ENCODE data around the gene SRMS.

The SRMS gene

GRCh38 chr20:63539441-63540370 is 7.8 kb downstream of the SRMS start:
- DNase-seq (ENCODE audit: low read depth in 1 of 2, low spot score in 1 of 2): no peak

DNA sequence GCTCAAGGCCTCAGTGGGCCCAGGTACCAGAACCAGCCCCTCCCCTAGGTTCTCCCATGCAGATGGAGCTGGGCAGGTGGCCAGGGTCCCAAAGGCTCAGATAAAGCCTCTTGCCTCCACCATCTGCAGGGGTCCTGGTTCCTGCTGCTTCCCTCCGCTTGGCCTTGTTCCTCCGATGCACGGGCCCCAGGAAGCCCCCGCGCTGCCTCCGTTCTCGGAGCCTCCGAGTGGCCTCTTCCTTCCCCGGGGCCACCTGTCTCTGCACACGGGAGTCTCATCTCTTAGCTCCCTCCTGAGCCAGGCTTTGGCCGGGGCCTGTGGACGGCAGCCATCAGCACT is 8.5 kb downstream of the SRMS start:
- DNase-seq (ENCODE audit: low read depth in 1 of 2, low spot score in 1 of 2): no peak

DNA sequence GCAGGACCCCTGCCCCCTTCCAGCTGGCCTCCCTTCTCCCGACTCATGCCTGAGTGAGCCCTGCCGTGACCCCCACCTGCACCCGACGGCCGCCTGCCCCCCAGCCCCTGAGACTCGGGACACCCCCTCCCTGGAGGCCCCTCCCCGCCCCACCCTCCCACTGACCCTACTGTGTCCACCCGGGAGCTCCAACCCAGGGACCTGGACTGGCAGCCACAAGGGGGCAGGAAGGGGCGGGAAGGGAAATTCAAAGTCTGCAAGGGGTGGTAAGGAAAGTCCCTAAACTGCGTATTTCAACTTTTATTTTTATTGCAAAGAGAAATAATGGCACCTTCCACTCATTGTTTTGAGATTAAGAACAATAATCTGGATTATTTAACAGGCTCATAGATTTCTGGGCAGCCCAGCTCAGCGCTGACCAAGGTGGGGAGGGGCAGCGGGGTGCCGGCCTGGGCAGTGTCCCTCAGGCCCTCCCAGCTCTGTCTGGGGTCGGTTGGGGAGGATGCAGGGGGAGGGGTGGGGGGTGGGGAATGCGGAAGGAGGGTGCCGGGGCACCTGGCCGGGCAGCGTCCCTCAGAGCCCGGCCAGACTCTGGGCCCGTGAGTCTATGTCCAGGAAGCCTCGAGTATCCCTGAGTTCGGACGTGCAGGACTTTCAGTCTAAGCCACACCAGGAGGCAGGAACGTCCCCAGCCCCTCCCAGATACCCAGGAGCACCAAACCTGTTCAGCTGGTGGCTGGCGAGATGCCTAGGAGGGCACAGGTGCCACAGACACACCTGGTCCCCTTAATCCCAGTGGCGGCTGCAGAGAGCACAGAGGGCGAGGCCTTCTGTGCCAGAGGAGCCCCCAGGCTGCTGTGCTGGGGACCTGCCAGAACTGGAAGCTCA is 9.1 kb downstream of the SRMS start:
- no peak for DNase-seq (ENCODE audit: low read depth in 1 of 2, low spot score in 1 of 2)

DNA sequence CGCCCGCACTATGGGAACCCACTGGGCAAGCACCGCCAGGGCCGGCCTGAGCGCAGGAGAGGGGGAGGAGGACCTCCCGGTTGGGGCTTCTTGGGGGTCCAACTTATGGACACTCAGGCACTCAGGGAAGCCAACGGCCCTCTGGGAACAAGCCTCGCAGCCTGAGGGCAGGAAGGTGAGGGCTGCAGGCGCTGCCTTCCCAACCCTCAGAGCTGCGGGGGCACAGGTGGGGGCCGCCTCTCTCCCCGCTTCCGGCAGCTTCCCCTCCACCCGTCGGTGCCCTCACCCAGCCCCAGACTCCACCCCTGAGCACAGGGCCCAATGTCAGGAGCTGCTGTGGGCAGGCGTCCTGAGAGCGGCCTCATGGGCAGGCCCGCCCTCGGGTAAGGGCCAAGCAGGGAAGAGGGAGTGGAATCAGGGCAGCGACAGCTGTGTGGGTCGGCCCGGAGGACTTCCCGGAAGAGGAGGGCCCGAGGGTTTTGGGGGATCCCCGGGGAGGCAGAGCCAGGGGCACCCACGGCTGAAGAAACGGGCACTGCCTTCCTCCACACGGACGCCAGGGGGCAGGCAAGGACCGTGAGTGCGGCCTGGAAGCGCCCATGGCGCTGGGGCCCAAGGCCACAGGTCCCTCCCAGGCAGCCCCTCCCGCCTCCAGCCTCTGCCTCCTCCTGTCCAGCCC is 9.9 kb downstream of the SRMS start:
- peak; percentile 80 to 89 for DNase-seq (ENCODE audit: low read depth in 1 of 2, low spot score in 1 of 2)

- DNase-seq (ENCODE audit: low read depth in 1 of 2, low spot score in 1 of 2): no peak
Observed at GRCh38 chr20:63536997-63537524, 10.5 kb downstream of the SRMS start, which contains the start of gene PTK6. TSS of gene PTK6 (minus strand) at chr20:63537376. CDS start at chr20:63537314, 62 bp downstream.

DNA sequence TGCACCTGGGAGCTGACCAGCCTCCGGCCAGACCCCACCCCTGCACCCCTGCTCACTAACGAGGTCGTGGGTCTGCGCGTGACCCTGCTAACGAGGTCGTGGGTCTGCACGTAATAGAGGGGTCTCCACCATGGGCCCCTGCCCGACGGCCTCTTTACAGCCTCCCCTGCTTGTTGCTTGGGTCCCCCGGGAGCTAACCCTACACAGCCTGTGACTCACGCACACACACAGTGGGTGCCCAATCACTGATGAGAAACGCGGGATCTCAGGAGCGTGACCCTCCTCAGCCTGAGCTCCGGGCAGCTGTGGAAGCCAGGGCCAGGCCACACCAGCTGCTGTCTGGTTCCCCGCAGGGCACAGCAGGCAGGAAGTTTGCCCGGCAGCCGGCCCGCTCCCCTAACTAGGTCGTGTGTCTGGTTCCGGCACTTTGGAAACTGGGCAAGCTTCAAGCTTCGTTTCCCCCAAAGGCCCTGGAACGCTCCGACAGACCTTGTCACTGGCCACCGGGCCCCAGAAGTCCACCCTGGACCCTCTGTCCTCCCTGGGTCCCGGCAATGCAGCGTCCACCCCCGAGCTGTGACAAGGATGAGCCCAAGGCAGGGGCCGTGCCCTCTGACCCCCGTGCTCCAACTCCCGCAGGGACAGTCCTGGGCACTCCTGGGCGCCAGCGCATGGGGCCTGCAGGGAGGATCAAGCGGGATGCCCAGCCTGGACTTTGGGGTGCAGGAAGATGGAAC is 11.1 kb downstream of the SRMS start:
- no peak for DNase-seq (ENCODE audit: low read depth in 1 of 2, low spot score in 1 of 2)

DNA sequence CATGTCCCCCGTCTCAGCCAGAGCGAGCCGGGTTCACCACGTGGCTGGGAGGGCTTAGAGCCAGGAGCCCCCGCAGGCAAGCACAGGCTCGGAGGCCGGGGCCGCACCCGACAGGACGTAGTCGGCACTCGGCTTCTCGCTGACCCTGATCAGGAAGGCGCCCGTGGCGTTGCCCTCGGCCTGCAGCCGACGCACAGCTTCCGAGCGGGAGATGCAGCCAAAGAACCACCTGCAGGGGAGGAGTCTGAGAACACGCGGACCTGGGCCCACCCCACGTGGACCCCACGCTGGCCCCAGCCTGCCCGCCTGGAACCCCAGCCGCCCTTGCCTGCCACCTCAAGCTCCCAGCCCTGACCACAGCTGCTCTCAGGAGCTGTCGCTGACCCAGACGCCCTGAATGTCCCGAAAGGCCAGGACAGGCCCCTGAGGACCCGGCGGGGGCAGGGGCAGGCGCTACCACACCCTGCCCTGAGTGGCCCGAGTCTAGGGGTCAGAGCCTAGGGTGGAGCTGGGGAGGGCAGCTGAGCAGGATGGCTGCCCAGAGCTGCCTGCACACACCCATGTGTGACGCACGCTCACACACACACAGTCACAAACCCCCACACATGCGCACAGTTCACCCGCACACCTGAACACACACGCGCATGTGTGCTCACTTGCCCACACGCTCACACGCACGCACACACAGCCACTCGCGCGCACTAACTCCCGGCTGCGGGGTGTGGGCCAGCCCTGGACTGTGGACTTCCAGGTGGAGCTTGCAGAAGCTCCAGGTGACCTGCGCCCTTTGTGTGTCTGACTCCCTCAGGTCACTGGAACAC is 12.5 kb downstream of the SRMS start:
- no peak for DNase-seq (ENCODE audit: low read depth in 1 of 2, low spot score in 1 of 2)

GRCh38 chr20:63534427-63534830 is 13.1 kb downstream of the SRMS start:
- DNase-seq (ENCODE audit: low read depth in 1 of 2, low spot score in 1 of 2): no peak

- DNase-seq (ENCODE audit: low read depth in 1 of 2, low spot score in 1 of 2): no peak
Observed at GRCh38 chr20:63533871-63534393, 13.6 kb downstream of the SRMS start.

DNA sequence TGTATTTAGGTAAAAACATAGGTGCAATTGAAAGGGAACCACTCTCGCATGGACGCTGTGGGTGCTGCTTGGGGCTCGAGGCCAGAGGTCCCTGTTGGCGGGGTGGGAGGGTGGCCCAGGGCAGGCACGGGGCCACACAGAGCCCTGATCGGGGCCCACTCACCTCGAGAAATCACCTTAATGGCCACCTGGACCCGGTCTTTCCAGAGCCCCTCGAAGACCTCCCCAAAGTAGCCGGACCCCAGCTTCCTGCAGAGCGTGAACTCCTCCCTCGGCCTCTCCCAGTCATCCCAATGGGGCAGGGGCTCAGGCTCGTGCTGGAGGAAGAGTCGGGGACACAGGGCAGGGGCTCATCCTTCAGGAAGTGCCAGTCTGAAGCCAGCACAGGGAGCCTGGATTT is 14.2 kb downstream of the SRMS start:
- no peak for DNase-seq (ENCODE audit: low read depth in 1 of 2, low spot score in 1 of 2)

DNA sequence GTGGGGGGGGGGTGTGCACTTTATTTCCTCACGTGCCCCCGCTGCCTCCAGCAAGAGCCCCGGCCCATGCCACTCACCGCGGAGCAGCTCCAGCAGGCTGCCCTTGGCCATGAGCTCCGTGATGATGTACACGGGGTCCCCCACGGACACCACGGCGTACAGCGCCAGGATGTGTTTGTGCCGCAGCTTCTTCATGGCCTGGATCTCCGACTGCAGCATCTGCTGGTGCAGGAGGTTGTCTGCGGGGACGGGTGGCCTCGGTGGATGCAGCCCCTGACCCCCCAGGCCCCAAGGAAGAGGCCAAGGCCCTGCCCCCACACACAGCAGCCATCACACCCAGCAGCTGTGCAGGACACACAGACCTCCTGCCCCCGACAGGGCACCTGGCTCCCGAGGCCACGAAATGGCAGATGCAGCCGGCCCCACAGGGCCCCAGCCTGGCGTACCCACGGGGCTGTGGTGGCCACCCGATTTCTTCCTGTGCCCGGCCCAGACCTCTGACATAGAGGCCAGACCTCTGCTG is 15.0 kb downstream of the SRMS start:
- DNase-seq (ENCODE audit: low read depth in 1 of 2, low spot score in 1 of 2): no peak

GRCh38 chr20:63531686-63532448 is 15.7 kb downstream of the SRMS start:
- DNase-seq (ENCODE audit: low read depth in 1 of 2, low spot score in 1 of 2): no peak

GRCh38 chr20:63530788-63531160 is 16.8 kb downstream of the SRMS start:
- DNase-seq (ENCODE audit: low read depth in 1 of 2, low spot score in 1 of 2): no peak

- no peak for DNase-seq (ENCODE audit: low read depth in 1 of 2, low spot score in 1 of 2)
Observed at GRCh38 chr20:63529861-63530787, 17.4 kb downstream of the SRMS start.

- no peak for DNase-seq (ENCODE audit: low read depth in 1 of 2, low spot score in 1 of 2)
Observed at GRCh38 chr20:63529180-63529860, 18.2 kb downstream of the SRMS start.

GRCh38 chr20:63527184-63527583 is 20.4 kb downstream of the SRMS start:
- no peak for DNase-seq (ENCODE audit: low read depth in 1 of 2, low spot score in 1 of 2)

- no peak for DNase-seq (ENCODE audit: low read depth in 1 of 2, low spot score in 1 of 2)
Observed at GRCh38 chr20:63525971-63526370, 21.6 kb downstream of the SRMS start.
